ENCODE measurements around the gene DELE1. TPM values are rescaled to one million over a fixed set of nuclear protein-coding genes. Genes with fewer than 3 reads are reported as not detected.

The DELE1 gene
- total RNA-seq, 1 experiment from 2014 or later = 88.1 TPM

GRCh38 chr5:141906972-141907371 lies 16.7 kb upstream of the DELE1 start:
- CTCF ChIA-PET = interaction anchor here (0.8 to 4.4 kb wide), 6 partner anchors 17 to 255 kb away, joined by 3 to 41 read pairs (median 6); partner anchors contain the start of genes FCHSD1 and PCDH1
- POLR2A ChIA-PET = interaction anchor here (0.7 to 1.5 kb wide), 4 partner anchors 10 to 194 kb away, joined by 3 to 7 read pairs (median 4); partner anchors contain the start of gene DELE1
- no peak for DNase-seq (ENCODE audit: unreplicated experiment)
- Mint-ChIP-seq H3K27me3 (ENCODE audit: insufficient read depth, unreplicated experiment) (no peaks in the 10 kb centered on the region), H3K9me3 (ENCODE audit: unreplicated experiment) (peaks cover 8% of the 10 kb centered on the region), H3K4me1 (ENCODE audit: insufficient read depth, unreplicated experiment) (peaks cover 16% of the 10 kb centered on the region), H3K27ac (ENCODE audit: low read depth, unreplicated experiment) (no peak overlapping the region), H3K36me3 (ENCODE audit: insufficient read depth, unreplicated experiment) (no peaks in the 10 kb centered on the region), H3K4me3 (ENCODE audit: unreplicated experiment) (no peak overlapping the region)
- no TSS peak for BruUV-seq (replicated peaks)
- intact Hi-C loops (cut with micrococcal nuclease) = no loop called here
- TF ChIP-seq CTCF (IDR thresholded peaks at IDR 0.05; ENCODE audit: unreplicated experiment) = no peak

GRCh38 chr5:141908796-141909195 lies 14.9 kb upstream of the DELE1 start:
- CTCF ChIA-PET = interaction anchor here (0.6 to 4.0 kb wide), 6 partner anchors 14 to 221 kb away, joined by 3 to 32 read pairs (median 3); partner anchors contain the start of gene DELE1
- no TSS peak for BruUV-seq (replicated peaks)
- H3K27me3 Mint-ChIP-seq (ENCODE audit: insufficient read depth, unreplicated experiment) = no peaks in the 10 kb centered on the region
- peak; percentile 37 for DNase-seq (ENCODE audit: unreplicated experiment)
- peaks cover 16% of the 10 kb centered on the region for H3K4me1 Mint-ChIP-seq (ENCODE audit: insufficient read depth, unreplicated experiment)
- no peak overlapping the region for H3K4me3 Mint-ChIP-seq (ENCODE audit: unreplicated experiment)
- no peaks in the 10 kb centered on the region for H3K36me3 Mint-ChIP-seq (ENCODE audit: insufficient read depth, unreplicated experiment)
- POLR2A ChIA-PET = interaction anchor here (0.6 to 5.1 kb wide), 3 partner anchors 13 to 266 kb away, joined by 3 to 31 read pairs (median 6); partner anchors contain the start of gene DELE1
- intact Hi-C loops (cut with micrococcal nuclease) = no loop called here
- H3K9me3 Mint-ChIP-seq (ENCODE audit: unreplicated experiment) = peaks cover 8% of the 10 kb centered on the region
- H3K27ac Mint-ChIP-seq (ENCODE audit: low read depth, unreplicated experiment) = no peak overlapping the region
- no peak for TF ChIP-seq CTCF (IDR thresholded peaks at IDR 0.05; ENCODE audit: unreplicated experiment)

DNA sequence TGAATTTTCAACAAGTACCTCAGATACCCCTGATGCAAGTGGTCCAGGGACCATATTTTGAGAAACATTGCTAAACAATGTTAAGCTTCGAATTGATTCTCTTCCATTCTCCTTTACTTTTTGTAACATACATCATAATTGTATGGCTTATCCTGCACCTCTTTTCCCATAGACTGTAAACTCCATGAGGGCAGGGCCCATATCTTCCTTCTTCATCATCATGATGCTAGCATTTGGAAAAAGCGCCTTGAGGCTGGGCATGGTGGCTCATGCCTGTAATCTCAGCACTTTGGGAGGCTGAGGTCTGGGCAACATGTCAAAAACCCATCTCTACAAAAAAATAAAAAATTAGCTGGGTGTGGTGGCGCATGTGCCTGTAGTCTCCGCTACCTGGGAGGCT lies 14.5 kb upstream of the DELE1 start:
- CTCF ChIA-PET = interaction anchor here (0.6 to 4.0 kb wide), 8 partner anchors 13 to 386 kb away, joined by 3 to 32 read pairs (median 3); partner anchors contain the start of gene DELE1
- Mint-ChIP-seq H3K9me3 (ENCODE audit: unreplicated experiment) (peaks cover 8% of the 10 kb centered on the region), H3K36me3 (ENCODE audit: insufficient read depth, unreplicated experiment) (no peaks in the 10 kb centered on the region), H3K27me3 (ENCODE audit: insufficient read depth, unreplicated experiment) (no peaks in the 10 kb centered on the region), H3K4me1 (ENCODE audit: insufficient read depth, unreplicated experiment) (peaks cover 16% of the 10 kb centered on the region), H3K4me3 (ENCODE audit: unreplicated experiment) (no peak overlapping the region), H3K27ac (ENCODE audit: low read depth, unreplicated experiment) (no peak overlapping the region)
- intact Hi-C loops (cut with micrococcal nuclease) = no loop called here
- no peak for DNase-seq (ENCODE audit: unreplicated experiment)
- BruUV-seq (replicated peaks) = no TSS peak
- POLR2A ChIA-PET = interaction anchor here (0.6 to 5.1 kb wide), 5 partner anchors 10 to 266 kb away, joined by 3 to 31 read pairs (median 6); partner anchors contain the start of genes DELE1 and RNF14
- no peak for TF ChIP-seq CTCF (IDR thresholded peaks at IDR 0.05; ENCODE audit: unreplicated experiment)

DNA sequence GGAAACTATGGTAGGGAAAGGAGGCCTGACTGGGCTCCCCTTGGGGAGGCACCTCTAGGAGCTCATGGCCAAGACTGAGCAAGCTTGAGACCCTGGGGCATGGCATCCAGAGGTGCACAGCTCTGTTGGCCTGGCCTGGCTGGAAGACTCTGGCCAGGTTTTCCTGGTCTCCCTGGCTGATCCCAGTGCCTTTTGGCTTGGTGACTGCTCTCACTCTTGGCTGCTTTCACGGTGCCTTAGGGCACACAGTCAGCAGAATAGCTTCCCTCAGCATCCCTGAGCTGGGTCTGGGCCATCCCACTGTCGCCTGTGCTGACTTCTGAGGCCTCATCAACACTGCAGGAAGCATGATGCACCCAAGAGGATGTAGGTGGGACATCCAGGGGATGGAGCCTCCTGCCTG lies 13.4 kb upstream of the DELE1 start:
- peak; percentile 88 for DNase-seq (ENCODE audit: unreplicated experiment)
- peaks cover 8% of the 10 kb centered on the region for H3K9me3 Mint-ChIP-seq (ENCODE audit: unreplicated experiment)
- no TSS peak for BruUV-seq (replicated peaks)
- CTCF ChIA-PET = interaction anchor here (0.6 to 4.0 kb wide), 6 partner anchors 12 to 512 kb away, joined by 3 to 32 read pairs (median 4); partner anchors contain the start of gene DELE1
- H3K4me1 Mint-ChIP-seq (ENCODE audit: insufficient read depth, unreplicated experiment) = peaks cover 16% of the 10 kb centered on the region
- H3K36me3 Mint-ChIP-seq (ENCODE audit: insufficient read depth, unreplicated experiment) = no peaks in the 10 kb centered on the region
- no peak overlapping the region for H3K27ac Mint-ChIP-seq (ENCODE audit: low read depth, unreplicated experiment)
- no peak overlapping the region for H3K4me3 Mint-ChIP-seq (ENCODE audit: unreplicated experiment)
- TF ChIP-seq CTCF (IDR thresholded peaks at IDR 0.05; ENCODE audit: unreplicated experiment) = no peak
- no peaks in the 10 kb centered on the region for H3K27me3 Mint-ChIP-seq (ENCODE audit: insufficient read depth, unreplicated experiment)
- POLR2A ChIA-PET = interaction anchor here (0.5 to 5.1 kb wide), 11 partner anchors 11 to 274 kb away, joined by 3 to 31 read pairs (median 4); partner anchors contain the start of genes DELE1, HDAC3, RELL2 and RNF14
- intact Hi-C loops (cut with micrococcal nuclease) = no loop called here
